ENCODE measurements around the gene MFAP3. TPM values are rescaled to one million over a fixed set of nuclear protein-coding genes. Genes with fewer than 3 reads are reported as not detected.

MFAP3 gene
- total RNA-seq, 1 donor from 2014 or later, result 145 TPM

DNA sequence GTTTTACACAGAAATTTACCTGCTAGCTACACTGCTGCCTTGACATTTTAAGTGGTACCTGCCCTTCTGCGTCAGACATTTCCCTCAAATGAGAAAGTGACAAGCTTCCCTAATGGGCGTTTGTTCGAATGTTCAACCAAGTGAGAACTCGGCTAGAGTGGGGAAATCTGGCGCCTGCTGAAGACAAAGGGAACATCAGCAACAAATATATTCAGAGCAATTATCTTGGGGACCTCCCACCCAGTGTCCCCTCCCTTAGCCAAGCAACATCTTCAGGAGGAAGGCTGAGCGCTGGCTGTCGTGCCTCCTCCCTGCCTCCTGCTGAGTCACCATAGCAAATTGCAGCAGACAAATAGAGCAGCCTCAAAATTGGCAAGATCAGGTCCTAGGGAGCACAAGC lies 57.1 kb downstream of the MFAP3 start:
- no peak for DNase-seq

DNA sequence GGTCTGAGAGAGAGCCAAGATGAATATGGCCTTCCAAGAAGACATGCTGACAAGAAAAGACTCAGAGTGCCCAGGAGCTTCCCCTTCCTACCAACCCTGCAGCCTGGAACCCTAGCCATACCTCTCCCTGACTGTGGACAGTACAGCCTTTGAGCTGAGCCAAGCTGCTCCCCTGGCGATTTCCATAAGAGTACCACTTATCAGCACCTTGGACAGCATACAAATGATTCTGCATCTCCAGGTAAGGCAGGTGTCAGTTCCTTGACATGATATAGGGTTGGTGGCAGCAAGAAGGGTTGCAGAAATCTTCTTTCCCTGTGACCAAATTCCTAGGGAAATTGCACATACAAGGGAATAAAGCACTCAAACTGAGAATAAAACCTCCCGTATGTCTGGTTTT lies 58.3 kb downstream of the MFAP3 start:
- DNase-seq, result no peak

GRCh38 chr5:154098465-154098864 lies 59.7 kb downstream of the MFAP3 start:
- DNase-seq, result no peak

DNA sequence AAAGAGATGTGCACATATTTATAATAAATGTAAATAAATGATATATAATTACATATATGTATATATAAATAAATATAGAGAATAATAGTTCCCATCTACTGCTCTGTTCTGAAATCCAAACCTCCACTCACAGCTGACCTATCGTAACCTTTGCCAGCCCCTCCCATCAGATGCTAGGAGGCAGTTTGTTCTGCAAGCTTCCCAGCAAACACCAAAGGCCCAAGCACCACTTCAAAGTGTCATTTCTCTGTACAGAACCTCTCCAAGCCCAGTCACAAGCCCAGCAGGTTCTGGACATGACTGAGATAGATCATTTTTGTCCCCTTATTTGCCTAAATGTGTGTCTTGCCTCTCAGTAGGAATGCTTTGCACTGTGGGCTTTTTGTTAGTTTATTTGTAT lies 62.4 kb downstream of the MFAP3 start:
- no peak for DNase-seq

DNA sequence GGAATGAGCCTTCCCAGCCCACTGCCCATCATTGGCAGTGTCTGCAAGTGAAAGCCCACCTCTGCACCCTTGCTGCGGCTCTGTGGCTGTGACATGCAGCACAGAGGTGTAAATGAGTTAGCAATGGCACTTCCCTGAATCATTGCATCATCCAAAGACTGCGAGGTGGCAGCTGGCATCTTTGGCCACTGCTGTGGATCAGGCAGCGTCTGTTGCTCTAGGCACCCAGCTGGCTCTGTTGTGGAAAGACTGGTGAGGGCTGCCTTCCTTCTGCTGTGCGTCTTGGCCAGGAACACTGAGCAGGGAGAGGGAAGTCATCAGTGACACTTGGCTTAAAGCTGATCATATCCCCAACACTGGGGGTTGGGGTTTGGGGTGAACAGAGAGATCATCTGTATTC lies 64.5 kb downstream of the MFAP3 start:
- DNase-seq, result no peak

Other genes starting within 250 kb of the MFAP3 start
- gene FAM114A2, start 57 bp upstream of the MFAP3 start, total RNA-seq, result 45.5 and 49.9 TPM in 2 replicates
- gene GALNT10, start 151.8 kb downstream of the MFAP3 start, total RNA-seq, result 38.8 and 50.1 TPM in 2 replicates